Measurements from ENCODE around the gene SSBP4. TPM values are rescaled to one million over a fixed set of nuclear protein-coding genes. Genes with fewer than 3 reads are reported as not detected.

The SSBP4 gene
- total RNA-seq, 4 donors from 2014 or later = 28.8 to 42.0 (median 36.0) TPM

- TF ChIP-seq POLR2A (IDR thresholded peaks at IDR 0.05) = no peak
- TF ChIP-seq, protein P1, sequence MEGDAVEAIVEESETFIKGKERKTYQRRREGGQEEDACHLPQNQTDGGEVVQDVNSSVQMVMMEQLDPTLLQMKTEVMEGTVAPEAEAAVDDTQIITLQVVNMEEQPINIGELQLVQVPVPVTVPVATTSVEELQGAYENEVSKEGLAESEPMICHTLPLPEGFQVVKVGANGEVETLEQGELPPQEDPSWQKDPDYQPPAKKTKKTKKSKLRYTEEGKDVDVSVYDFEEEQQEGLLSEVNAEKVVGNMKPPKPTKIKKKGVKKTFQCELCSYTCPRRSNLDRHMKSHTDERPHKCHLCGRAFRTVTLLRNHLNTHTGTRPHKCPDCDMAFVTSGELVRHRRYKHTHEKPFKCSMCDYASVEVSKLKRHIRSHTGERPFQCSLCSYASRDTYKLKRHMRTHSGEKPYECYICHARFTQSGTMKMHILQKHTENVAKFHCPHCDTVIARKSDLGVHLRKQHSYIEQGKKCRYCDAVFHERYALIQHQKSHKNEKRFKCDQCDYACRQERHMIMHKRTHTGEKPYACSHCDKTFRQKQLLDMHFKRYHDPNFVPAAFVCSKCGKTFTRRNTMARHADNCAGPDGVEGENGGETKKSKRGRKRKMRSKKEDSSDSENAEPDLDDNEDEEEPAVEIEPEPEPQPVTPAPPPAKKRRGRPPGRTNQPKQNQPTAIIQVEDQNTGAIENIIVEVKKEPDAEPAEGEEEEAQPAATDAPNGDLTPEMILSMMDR (IDR thresholded peaks at IDR 0.05) = no peak
- WGBS, 2 donors = 75 to 76% methylated on average over 24 to 29 of the region's 33 CpGs
- DNase-seq (ENCODE audit: low spot score in 2 of 2) = no peak
- intact Hi-C loops (cut with DNase I; ENCODE audit: low total_unique reads) = loop anchor here (10.0 kb wide), 1 partner anchor 395 kb away; no protein-coding TSS in a partner anchor
- H3K4me3 ChIP-seq (ENCODE audit: low read depth, poor library complexity, severe bottlenecking) = no peak overlapping the region
Measured at GRCh38 chr19:18450021-18450930, 31.1 kb downstream of the SSBP4 start.

DNA sequence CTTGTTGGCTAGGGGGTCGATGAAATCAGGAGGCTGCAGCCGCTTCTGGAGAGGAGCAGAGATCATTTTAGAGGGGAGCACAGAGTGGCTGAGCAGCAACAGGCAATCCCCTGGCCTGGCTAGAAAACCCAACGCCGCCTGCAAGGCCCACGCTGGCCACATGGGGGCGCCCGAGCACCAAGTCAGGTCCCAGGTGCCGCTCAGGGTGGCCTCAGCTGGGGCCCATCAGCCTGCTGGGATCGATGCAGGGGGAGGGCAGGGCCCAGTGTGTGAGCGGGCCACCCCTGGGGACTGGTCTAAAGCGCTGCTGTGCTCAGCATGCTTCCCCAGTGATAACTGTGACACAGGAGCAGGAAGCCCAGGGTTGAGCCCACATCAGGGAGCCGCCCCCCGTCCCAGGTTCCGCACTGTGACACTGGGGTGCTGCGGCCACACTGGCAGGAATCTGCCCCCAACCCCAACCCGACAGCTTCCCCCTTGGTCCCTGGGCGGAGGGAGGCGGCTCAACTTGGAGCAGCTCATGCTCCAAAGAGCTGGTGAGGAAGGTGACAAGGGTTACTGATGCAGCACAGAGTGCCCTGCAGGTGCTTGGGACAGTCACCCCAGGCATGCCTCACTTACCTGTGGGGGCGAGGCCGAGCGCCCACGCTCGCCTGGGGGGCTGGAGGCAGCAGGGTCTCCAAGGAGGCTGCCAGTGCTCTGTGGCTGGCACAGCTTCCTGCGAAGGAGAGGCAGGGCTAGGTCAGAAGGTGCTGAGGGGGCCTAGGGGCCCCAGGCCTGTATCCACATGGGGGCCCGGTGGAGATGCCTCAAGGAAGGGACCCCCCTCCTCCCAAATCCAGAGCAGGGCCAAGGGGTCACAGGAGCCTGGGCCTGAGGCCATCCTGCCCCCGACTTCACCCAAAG, 32.0 kb downstream of the SSBP4 start:
- no peak overlapping the region for H3K4me3 ChIP-seq (ENCODE audit: low read depth, poor library complexity, severe bottlenecking)
- 43 to 45% methylated on average over 26 of the region's 26 CpGs for WGBS, 2 donors
- TF ChIP-seq, protein P1 (IDR thresholded peaks at IDR 0.05) = peak in 2 of 3 donors; percentile 28 to 94
- no peak for TF ChIP-seq POLR2A (IDR thresholded peaks at IDR 0.05)
- intact Hi-C loops (cut with DNase I; ENCODE audit: low total_unique reads) = loop anchor here (10.0 kb wide), 1 partner anchor 394 kb away; no protein-coding TSS in a partner anchor
- DNase-seq (ENCODE audit: low spot score in 2 of 2) = peak; percentile 81 to 97

- no peak for DNase-seq (ENCODE audit: low spot score in 2 of 2)
- intact Hi-C loops (cut with DNase I; ENCODE audit: low total_unique reads) = loop anchor here (10.0 kb wide), 1 partner anchor 392 kb away; no protein-coding TSS in a partner anchor
- H3K4me3 ChIP-seq (ENCODE audit: low read depth, poor library complexity, severe bottlenecking) = no peak overlapping the region
- WGBS, 2 donors = 81 to 88% methylated on average over 3 of the region's 3 CpGs
- TF ChIP-seq, protein P1 (IDR thresholded peaks at IDR 0.05) = no peak
- TF ChIP-seq POLR2A (IDR thresholded peaks at IDR 0.05) = no peak
Measured at GRCh38 chr19:18452386-18452785, 33.2 kb downstream of the SSBP4 start.

- intact Hi-C loops (cut with DNase I; ENCODE audit: low total_unique reads) = loop anchor here (10.0 kb wide), 1 partner anchor 391 kb away; no protein-coding TSS in a partner anchor
- no peak for DNase-seq (ENCODE audit: low spot score in 2 of 2)
Measured at GRCh38 chr19:18453269-18454024, 34.2 kb downstream of the SSBP4 start.

More at GRCh38 chr19:18453269-18454024, 34.2 kb downstream of the SSBP4 start:
- WGBS, 2 donors = 66 to 74% methylated on average over 10 of the region's 10 CpGs
- H3K4me3 ChIP-seq (ENCODE audit: low read depth, poor library complexity, severe bottlenecking) = no peak overlapping the region
- TF ChIP-seq, protein P1 (IDR thresholded peaks at IDR 0.05) = no peak
- no peak for TF ChIP-seq POLR2A (IDR thresholded peaks at IDR 0.05)

All from lower leg skin (tissue), 4 donors.